HG02840 (cell line): ENCODE data around the gene ITPA.

Source experiments
- ATAC-seq: cut with Tn5 transposase; IDR thresholded peaks from one replicate; pipeline ENCODE4 v1.9.1; 2021; ENCODE audit warnings: mild to moderate bottlenecking, moderate library complexity, moderate number of reproducible peaks; ENCODE audit not compliant: unreplicated experiment, low FRiP score

The ITPA gene

DNA sequence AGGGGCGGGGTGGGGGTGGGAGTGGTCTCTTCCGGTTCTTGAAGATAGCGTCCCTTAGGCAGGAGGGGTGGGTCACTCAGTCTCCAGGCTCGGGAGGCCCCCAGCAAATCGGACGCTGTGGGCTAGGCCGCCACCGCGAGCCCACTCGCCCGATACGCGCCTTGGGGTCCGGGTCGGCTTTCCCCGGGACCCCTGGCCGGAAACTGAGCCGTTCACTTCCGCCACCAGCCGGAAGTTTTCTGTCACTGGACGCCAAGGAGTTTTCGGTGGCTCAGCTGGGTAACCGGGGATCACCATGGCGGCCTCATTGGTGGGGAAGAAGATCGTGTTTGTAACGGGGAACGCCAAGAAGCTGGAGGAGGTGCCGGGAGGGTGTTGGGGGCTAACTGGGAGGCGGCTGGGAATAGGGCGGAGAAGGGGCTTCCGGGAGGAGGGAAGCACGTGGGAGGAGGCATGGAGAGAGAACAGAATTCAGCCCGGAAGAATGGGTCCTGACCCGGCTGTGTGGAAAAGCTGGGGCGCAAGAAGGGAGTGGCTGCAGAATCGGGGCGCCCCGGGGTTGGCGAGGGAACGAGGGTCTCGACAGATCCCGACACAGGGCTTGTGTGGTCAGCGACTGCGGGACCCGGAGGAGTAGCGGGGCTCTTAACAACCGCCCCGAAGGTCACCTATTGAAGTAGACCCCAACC lies at the start of gene ITPA:
TSS of gene ITPA (plus strand) at position 242 of the 689 bp plus-strand sequence. CDS start at position 296, 54 bp downstream.
- no peak for ATAC-seq

GRCh38 chr20:3160418-3160817 lies 48.9 kb upstream of the ITPA start:
- no peak for ATAC-seq

DNA sequence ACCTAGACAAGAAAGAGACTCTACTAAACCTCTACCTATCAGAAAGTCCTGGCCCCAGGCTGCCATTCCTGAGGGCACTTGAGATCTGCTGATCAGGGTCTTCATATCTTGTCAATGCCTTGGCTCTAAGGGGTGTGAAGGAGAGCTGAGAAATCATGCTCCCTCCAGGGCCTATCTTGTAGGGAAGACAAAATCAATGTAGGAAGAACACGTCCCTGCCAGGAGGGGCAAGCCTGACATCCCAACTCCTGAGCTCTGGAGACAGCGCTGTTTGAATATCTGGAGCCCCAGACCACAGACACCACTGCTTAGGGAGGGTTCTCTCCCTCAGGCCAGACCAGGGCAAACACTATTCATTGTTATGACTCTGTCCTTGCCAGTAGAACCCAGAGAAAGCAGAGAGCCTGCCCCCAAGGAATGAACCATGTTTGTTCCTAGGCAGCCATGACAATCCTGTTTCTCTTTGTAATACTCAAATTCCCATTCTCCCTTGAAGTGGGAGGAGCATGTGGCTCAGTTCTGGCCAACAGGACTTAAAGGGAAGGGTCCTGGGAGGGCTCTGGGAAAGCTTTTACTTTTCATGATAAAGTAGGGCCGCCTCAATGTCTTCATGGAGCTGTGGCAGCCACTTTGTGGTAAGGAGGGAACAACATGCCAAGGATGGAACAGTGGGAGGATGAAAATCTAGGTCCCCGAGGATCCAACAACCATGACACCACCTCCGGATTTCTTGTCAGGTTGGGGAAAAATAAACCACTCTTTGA lies 47.8 kb upstream of the ITPA start:
- ATAC-seq, result no peak

DNA sequence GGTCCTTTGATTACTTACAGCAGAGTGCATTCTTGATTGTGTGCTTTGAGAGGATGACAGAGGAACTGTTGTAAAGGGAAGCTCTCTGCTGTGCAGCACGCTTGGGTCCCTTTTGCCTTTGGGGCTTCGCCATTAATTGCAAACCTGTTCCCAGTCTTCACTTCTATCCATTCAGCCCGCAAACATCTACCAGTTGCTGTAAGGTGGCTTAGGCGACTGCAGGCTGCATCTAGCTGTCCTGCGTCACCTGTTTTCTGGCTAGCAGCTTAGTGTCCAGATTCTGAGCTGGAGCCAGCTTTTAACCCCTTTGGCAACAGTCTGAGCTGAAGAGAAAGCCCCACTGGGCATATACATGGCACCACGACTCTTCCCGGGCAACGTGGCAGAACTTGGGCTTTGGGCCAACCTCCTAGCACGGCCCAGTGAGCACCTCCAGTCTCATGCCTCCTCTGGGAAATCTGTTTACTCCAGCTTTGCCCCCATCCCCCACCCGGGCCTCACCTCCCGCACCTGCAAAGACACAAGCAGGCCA lies 47.2 kb upstream of the ITPA start:
- no peak for ATAC-seq

DNA sequence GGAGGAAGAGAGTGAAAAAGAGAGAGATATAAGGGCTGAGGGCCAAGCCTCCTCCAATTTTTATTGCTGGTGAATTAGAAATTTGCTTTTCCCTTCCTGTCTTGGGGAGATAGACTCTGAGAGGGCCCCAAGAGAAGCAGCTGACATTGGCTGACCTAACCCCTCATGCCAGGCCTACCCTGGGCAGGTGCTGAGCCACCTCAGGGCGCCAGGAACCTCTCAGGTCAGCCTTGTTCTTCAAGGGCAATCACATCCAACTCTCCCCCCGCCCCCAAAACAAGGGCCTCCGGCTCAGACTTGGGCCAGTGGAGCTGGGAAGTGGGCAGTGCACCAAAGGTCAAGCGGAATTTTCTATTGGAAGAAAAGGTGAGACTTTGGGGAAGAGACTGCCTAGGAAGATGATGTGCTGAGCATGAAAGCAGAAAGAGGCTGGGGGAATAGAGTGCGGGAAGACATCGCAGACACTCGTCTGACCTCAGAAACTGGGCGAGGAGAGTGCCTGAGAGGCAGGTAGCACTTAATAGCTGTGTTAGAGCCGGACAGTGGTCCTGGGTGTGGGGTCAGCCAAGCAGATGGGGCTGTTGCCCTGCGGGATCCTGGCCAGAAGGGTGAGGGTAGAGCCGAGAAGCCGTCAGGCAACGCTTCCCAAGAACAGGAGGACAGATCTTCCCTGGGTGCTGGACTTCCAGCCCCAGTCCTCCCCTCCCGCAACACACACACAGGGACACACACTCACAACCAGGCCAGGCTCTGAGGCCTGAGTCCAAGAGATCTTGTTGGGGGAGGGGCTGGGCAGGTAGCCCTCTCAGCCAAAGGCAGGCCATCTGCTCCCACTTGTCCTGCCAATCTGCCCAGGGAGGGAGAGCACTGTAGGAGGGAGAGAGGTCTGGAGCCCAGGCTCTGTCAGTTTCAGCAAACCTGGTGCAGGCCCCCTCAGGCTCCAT lies 45.9 kb upstream of the ITPA start:
- ATAC-seq, result no peak

DNA sequence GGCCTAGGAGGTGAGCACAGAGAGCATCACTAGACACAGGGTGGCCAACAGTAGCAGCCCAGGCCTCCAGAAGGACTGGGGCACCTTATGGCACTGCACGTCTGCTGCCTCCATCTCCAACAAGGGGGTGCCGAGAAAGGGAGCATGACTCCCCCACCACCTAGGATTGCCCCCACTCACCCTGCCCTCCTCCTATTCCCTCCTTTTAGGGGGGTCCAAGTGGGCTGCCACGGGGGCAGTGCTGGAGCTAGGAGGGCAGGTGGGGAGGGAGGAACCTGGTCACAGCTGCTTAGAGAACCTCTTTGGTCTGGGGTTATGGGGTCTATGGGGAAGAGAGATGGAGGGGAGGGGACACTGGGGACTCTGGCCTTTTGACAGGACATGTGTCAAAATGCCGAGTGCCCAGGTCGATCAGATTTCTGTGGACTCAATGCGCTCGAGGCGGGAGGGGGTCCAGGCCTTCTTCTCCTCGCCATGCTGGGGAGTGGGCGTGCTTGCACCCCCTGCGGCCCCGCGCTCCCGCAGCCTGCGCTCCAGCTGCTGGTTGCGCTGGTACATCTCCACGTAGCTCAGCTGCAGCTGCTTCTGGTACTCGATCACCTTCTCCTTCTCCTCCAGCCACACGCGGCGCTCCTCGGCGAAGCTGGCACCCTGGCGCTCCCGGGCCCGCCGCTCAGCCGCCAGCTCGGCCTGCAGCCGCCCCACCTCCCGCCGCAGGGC lies 45.1 kb upstream of the ITPA start:
- ATAC-seq, result no peak

DNA sequence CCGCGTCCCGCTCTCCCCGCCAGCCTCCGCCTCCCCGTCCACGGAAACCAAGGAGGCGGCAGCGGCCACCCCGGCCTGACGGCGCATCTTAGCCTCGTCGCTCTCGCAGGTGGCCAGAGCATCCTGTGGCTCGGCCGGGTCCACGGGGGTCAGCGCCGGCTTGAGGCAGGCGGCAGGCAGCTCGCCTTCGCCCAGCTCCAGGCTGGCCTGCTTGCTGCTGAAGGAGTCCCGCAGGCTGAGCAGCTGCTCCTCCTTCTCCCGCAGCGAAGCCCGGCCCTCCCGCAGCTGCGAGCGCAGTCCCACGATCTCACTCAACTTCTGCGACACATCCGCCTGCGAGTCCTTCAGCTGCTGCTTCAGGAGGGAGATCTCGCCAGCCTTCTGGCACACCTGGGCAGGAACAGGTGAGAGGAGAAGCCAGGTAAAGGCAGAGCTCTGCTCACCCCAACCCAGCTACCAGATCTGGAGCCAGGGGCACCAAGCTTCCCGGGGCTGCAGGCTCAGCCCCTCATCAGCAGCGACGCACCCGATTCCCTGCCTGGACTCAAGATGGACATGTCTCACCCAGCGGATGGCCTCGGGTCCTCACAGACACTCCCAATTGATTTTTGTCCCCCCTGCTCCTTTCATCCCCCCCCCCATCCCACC lies 44.4 kb upstream of the ITPA start:
- no peak for ATAC-seq

- no peak for ATAC-seq
These were observed 43.6 kb upstream of the ITPA start for GRCh38 chr20:3165473-3166337.

- ATAC-seq, result no peak
These were observed 42.9 kb upstream of the ITPA start for GRCh38 chr20:3166338-3166912.

- no peak for ATAC-seq
These were observed 42.4 kb upstream of the ITPA start for GRCh38 chr20:3166913-3167342.

- ATAC-seq, result no peak
These were observed 41.6 kb upstream of the ITPA start for GRCh38 chr20:3167738-3168078.

DNA sequence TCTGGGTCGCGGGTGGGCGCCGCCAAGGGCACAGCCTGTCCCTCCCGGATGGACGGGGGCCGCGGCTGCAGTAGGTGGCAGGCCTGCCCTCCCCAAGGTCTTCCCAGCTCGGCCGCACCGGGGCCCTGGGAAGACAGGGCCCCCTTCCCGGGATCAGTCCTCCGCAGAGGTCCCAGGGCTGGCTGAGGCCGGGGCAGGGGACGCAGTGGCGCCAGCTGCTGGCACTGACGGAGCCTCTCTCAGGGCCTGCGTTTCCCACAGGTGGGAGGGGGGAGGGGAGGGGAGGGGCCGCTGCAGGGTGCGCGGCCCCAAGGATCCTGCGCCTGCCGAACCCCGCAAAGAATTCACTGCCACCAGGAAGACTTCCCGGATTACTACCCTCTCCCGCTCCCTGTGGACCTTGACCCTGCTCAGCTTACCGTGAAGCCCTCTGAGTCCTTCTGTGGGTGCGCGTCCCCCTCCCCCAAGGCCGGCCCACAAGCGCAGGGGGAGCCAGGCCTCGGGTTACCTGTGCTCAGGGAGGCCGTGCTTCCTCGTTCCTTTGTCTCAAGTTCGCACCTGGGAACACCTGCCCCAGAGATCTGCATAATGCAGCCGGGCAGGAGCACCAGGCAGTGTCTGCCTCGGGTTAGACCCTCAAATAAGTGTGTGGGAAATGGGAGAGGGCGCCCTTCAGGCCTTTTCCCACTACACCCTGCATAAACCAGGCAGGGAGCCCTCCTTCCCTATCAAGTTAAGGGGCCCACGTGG lies 41.0 kb upstream of the ITPA start:
- ATAC-seq, result no peak

DNA sequence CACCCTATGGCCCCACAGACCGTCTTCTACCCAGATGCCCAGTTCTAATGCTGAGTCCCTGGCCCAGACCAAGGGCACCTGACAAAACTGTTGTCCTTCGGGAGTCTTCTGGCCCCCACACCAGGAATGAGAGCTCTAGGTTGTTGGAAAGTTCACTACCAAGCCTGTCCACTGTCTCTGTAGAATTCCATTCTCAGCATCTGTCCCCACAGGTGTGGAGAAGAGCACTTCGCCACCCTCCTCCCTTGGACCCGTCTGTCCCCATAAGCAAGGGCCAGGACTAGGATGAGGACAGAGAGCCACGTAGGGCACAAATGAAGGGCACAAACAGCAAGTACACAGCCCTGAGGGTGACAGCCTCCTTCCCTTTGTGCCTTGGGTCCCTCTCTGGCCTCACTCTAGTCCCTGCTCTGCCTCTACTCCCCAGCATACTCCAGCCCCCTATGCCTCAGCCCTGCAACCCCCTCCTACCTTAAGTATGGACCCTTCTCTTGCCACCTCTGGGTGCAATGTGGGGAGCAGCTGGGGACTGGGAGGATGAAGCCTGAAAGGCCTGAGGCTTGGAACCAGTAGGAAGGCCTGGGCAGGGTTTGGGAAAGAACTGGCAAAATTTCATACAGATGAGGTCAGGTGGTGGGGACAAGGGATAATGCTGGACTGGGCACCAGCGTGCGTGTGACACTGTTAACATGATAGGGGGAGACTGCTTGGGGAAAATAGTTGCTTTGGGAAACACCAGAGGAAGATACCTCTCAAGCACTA lies 40.3 kb upstream of the ITPA start:
- no peak for ATAC-seq

DNA sequence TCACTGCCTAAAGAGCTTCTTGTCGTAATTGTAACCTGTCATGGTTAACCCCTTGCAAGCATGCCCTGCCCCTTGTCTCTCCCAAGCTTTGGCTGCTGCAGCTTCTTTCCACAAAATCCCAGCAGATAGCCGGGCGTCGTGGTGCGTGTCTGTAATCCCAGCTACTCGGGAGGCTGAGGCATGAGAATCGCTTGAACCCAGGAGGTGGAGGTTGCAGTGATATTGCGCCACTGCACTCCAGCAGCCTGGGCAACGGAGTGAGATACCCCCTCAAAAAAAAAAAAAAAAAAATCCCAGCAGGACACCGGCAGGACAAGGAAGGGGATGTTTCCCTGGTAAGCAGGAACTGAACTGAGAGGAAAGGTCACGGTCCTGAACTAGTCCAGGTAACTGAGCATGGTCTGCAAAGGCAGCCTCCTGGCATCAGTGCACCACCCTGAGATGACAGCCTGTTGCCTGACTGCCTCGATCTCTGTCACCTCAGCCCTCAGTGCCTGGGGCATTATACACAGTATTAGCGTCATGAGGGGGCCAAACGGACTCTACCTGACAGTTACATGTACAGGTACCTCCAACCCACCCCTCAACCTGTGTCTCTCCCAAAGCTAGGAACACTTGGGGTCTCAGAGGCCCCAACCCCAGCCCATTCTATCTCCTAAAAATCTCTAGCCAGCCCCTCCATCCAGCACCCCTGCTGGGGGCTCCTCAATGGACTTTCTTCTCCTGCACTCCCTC lies 37.7 kb upstream of the ITPA start:
- ATAC-seq, result no peak

DNA sequence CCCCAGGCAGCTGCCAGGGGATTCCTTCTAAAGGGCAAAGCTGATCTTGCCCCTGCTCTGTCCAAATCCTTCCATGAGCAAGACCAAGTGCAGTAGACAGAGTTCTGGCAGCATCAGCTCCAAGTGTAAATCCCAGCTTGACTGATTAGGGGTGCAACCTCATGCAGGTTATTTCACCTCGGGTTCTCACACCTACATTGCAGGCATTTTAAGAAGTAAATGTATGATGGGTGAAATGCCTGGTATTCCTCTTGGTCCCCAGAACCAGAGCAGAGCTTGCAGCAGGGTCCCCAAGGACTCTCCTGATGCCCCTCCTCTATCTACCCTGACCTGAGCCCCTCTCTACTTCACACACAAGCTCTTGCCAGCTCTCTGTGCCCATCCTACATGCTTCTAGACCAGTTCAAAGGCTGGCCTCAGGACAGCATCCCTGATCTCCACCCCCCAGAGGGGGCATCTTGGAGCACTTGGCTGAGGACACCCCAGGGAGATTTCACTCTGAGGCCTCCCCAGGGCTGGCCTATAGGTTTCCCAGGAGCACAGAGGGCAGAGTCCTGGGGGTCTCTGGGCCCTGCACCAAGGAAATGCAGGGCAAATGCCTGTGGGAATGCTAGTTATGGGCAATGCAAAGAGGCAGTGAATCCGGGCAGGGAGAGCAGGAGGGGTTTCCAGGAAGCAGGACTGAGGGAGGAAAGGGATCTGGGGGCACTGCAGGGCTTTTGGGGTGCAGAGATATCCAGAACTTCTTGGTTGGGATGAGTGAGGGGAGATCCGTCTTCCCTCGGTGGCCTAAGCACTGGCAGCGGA lies 37.0 kb upstream of the ITPA start:
- no peak for ATAC-seq
